Heart right ventricle (tissue), 16 donors: ENCODE data around the gene GINS1. TPM values are rescaled to one million over a fixed set of nuclear protein-coding genes. Genes with fewer than 3 reads are reported as not detected.

ENCODE experiments used
- ATAC-seq, 8 donors: fragments of 200-7000 bp; cut with Tn5 transposase; one replicate each; pipeline ENCODE4 v1.9.1; 2020; ENCODE audit warnings: mild to moderate bottlenecking in 8 of 8, moderate library complexity in 8 of 8, moderate number of reproducible peaks in 1 of 8
- DNase-seq, 2 donors: peaks; one replicate each; pipeline ENCODE4 v3.0.0-alpha.2; 2020
- H3K27ac ChIP-seq, 10 donors: fragments of 200-600 bp; sonication (generic) in 2 of 10; one replicate each; pipeline versions ENCODE4 v1.5.0 to v1.8.0; 2020 to 2022; ENCODE audit warnings: mild to moderate bottlenecking in 3 of 10
- H3K27me3 ChIP-seq, 7 donors: fragments of 200-600 bp; one replicate each; pipeline ENCODE4 v1.8.0; 2021 to 2022; ENCODE audit warnings: mild to moderate bottlenecking in 2 of 7
- H3K36me3 ChIP-seq, 9 donors: fragments of 200-600 bp; sonication (generic) in 1 of 9; one replicate each; pipeline versions ENCODE4 v1.5.0 to v1.8.0; 2020 to 2022; ENCODE audit warnings: mild to moderate bottlenecking in 2 of 9
- H3K4me1 ChIP-seq, 9 donors: fragments of 200-600 bp; sonication (generic) in 1 of 9; one replicate each; pipeline versions ENCODE4 v1.5.0 to v1.8.0; 2020 to 2022; ENCODE audit warnings: mild to moderate bottlenecking in 4 of 9
- H3K4me3 ChIP-seq, 10 donors: fragments of 200-600 bp; sonication (generic) in 2 of 10; one replicate each; pipeline versions ENCODE4 v1.5.0 to v1.8.0; 2020 to 2022; ENCODE audit warnings: mild to moderate bottlenecking in 7 of 10, moderate library complexity in 2 of 10
- H3K9me3 ChIP-seq, 11 donors: fragments of 200-600 bp in 10 of 11; sonication (generic) in 2 of 11; one replicate each; pipeline versions ENCODE4 v1.5.0 to v1.8.0; 2013 to 2022; ENCODE audit warnings: mild to moderate bottlenecking in 2 of 11, control low read depth in 1 of 11, moderate library complexity in 1 of 11
- WGBS, 2 donors: extraction: QIAGEN DNeasy Blood & Tissue Kit; methylation state at CpG; one replicate each; pipeline ENCODE4 v1.1.7; 2013; ENCODE audit warnings: inconsistent platforms in 1 of 2; 5-methylcytosine and 5-hydroxymethylcytosine counted together
- intact Hi-C, 10 donors: fragments of 100-400 bp; cut with DNase I; formaldehyde crosslinking; loops; one replicate each; pipeline versions ENCODE4 v1.11.1 to v1.14.2; 2022
- polyA plus RNA-seq, 2 donors: library from polyadenylated mRNA; stranded (reverse); fragments of 200-250 nt; gene quantifications; one replicate each; pipeline ENCODE4 v1.2.3, GENCODE V29; 2013
- total RNA-seq, 10 donors: library from RNA; stranded (reverse); fragmentation: NEBNext Ultra II Directional in 3 of 10; extraction: Animal tissue kit (Norgen Biotek cat#: 25700) in 3 of 10; gene quantifications; one replicate each; pipeline versions ENCODE4 v1.2.1 to v1.2.4, GENCODE V29; 2021 to 2023
- TF ChIP-seq, protein P1 (sequence below), 9 donors: fragments of 200-600 bp; sonication (generic) in 2 of 9; IDR thresholded peaks; one replicate each; pipeline versions ENCODE4 v1.5.0 to v1.8.0; 2021 to 2022; ENCODE audit warnings: antibody characterized with exemption in 9 of 9, mild to moderate bottlenecking in 5 of 9, moderate library complexity in 1 of 9
- donor health status: Arrhythmogenic right ventricular cardiomyopathy.
- donor health status: ischemic (EF 13 %, LVEDD 7.1; RV severe dilation, severe dysfunction).
- donor health status: healthy with polysubstance abuse.
- donor health status: DM: no; HTN: yes; CAD: no.
- donor health status: DM: no; HTN: no; CAD: no.
- donor health status: ischemic (EF 25% LVEDD 6.9; RV normal size, moderate dysfunction).
- donor health status: ischemic (EF 25% LVEDD 5.7; RV mildly dilated, moderate dysfunction).
- donor health status: healthy.
- donor health status: DM: yes; HTN: yes; CAD: no.
- donor health status: Ischemic cardiomyopathy.
- donor health status: ischemic (EF 35%, LVEDD 5.7; RV mildly dilated, moderate dysfunction).
- donor health status: nonischemic (EF 11% LVEDD 7.7; RV severe dilation, severe dysfunction).
- donor health status: DM: yes; HTN: yes; CAD: no.
- donor health status: PGD.
- donor health status: ischemic (EF 29% LVEDD 5.4; RV normal size, mild dysfunction).
- donor health status: nonischemic (EF 23%, LVEDD 6.1; RV moderate dilation, normal function).

Gene GINS1
- total and polyA plus RNA-seq, 12 donors = 0.19 to 1.6 (median 0.54) TPM

- WGBS, 2 donors = 64 to 70% methylated on average over 3 of the region's 3 CpGs
- TF ChIP-seq, protein P1, sequence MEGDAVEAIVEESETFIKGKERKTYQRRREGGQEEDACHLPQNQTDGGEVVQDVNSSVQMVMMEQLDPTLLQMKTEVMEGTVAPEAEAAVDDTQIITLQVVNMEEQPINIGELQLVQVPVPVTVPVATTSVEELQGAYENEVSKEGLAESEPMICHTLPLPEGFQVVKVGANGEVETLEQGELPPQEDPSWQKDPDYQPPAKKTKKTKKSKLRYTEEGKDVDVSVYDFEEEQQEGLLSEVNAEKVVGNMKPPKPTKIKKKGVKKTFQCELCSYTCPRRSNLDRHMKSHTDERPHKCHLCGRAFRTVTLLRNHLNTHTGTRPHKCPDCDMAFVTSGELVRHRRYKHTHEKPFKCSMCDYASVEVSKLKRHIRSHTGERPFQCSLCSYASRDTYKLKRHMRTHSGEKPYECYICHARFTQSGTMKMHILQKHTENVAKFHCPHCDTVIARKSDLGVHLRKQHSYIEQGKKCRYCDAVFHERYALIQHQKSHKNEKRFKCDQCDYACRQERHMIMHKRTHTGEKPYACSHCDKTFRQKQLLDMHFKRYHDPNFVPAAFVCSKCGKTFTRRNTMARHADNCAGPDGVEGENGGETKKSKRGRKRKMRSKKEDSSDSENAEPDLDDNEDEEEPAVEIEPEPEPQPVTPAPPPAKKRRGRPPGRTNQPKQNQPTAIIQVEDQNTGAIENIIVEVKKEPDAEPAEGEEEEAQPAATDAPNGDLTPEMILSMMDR (IDR thresholded peaks at IDR 0.05) = no peak
- Histone ChIP-seq H3K4me3 (no peak overlapping the region), H3K9me3 (no peaks in the 10 kb centered on the region), H3K4me1 (peaks cover 0 to 13% (median 0%) of the 10 kb centered on the region in 9 donors), H3K27ac (no peak overlapping the region), H3K27me3 (no peaks in the 10 kb centered on the region), H3K36me3 (no peaks in the 10 kb centered on the region)
- ATAC-seq (no peak), DNase-seq (no peak)
- intact Hi-C loops = no loop called here
These were observed 43.2 kb upstream of the GINS1 start for GRCh38 chr20:25364180-25364788.

GRCh38 chr20:25364879-25365699, 42.4 kb upstream of the GINS1 start:
- ATAC-seq (no peak), DNase-seq (no peak)
- WGBS, 2 donors = 89 to 93% methylated on average over 2 of the region's 2 CpGs
- H3K9me3 ChIP-seq = no peaks in the 10 kb centered on the region
- peaks cover 0 to 13% (median 0%) of the 10 kb centered on the region in 9 donors for H3K4me1 ChIP-seq
- no peak overlapping the region for H3K4me3 ChIP-seq
- TF ChIP-seq, protein P1 (IDR thresholded peaks at IDR 0.05) = no peak
- intact Hi-C loops = no loop called here
- no peaks in the 10 kb centered on the region for H3K36me3 ChIP-seq
- H3K27ac ChIP-seq = no peak overlapping the region
- H3K27me3 ChIP-seq = no peaks in the 10 kb centered on the region

- ATAC-seq (no peak), DNase-seq (no peak)
- intact Hi-C loops = no loop called here
- TF ChIP-seq, protein P1 (IDR thresholded peaks at IDR 0.05) = no peak
- Histone ChIP-seq H3K4me1 (peaks cover 0 to 5% (median 0%) of the 10 kb centered on the region in 9 donors), H3K4me3 (no peak overlapping the region), H3K27me3 (no peaks in the 10 kb centered on the region), H3K9me3 (peaks cover 0 to 3% (median 0%) of the 10 kb centered on the region in 11 donors), H3K27ac (no peak overlapping the region), H3K36me3 (no peaks in the 10 kb centered on the region)
- WGBS, 2 donors = 98 to 99% methylated on average over 10 of the region's 10 CpGs
These were observed 38.9 kb upstream of the GINS1 start for GRCh38 chr20:25368526-25368925.

GRCh38 chr20:25368976-25369375, 38.5 kb upstream of the GINS1 start:
- H3K27me3 ChIP-seq = no peaks in the 10 kb centered on the region
- ATAC-seq (no peak), DNase-seq (no peak)
- H3K9me3 ChIP-seq = peaks cover 0 to 3% (median 0%) of the 10 kb centered on the region in 11 donors
- intact Hi-C loops = no loop called here
- no peaks in the 10 kb centered on the region for H3K36me3 ChIP-seq
- H3K27ac ChIP-seq = no peak overlapping the region
- peaks cover 0 to 5% (median 0%) of the 10 kb centered on the region in 9 donors for H3K4me1 ChIP-seq
- TF ChIP-seq, protein P1 (IDR thresholded peaks at IDR 0.05) = no peak
- 97 to 98% methylated on average over 5 of the region's 5 CpGs for WGBS, 2 donors
- no peak overlapping the region for H3K4me3 ChIP-seq
